ENCODE data around the gene WSCD1. TPM values are rescaled to one million over a fixed set of nuclear protein-coding genes. Genes with fewer than 3 reads are reported as not detected.

Gene WSCD1
- total and polyA plus RNA-seq, 2 of the 4 experiments (the other 2 are of a cell fraction) = 0.07 TPM; not detected in 1

DNA sequence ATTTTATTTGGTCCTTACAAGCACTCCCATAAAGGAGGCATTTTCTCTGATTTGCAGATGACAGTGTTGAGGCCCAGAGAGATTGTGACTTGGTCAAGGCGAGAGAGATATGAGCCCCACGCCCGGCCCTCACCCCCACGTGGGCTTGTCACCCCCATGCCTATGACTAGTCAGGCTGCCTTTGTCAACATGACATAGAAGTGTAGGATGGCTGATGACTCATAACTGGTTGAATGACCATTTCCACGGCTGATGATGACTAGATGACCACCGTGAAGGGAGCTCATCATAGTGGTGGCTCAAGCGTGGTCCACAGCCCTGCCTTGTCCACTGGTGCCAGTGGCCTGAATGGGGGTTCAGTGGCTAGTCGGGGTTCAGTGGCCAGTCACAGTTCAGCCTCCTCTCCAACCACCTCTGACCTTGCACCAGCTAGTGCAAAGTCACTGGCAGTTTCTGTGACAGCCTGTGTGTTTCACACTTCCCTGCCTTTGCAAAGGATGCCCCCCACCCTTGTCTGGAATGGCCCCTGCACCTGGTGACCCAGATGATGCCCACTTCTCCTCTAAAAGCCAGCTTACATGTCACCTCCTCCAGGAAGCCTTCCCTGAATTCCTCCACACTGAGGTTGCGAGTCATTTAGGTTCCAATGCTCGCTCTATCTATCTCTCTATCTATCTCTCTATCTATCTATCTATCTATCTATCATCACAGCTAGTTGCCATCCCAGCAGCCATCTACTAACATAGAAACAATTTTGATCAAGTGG lies 3.8 kb upstream of the WSCD1 start:
- H3K4me1 ChIP-seq (ENCODE audit: control insufficient read depth, insufficient read depth, low read length) = no peaks in the 10 kb centered on the region
- intact Hi-C loops (cut with micrococcal nuclease) (no loop called here), dilution Hi-C loops (cut with HindIII; ENCODE audit: low sequenced_read_pairs, unreplicated experiment) (no loop called here), in situ Hi-C loops (cut with MboI; ENCODE audit: low sequenced_read_pairs) (no loop called here)
- H2AK5ac ChIP-seq (ENCODE audit: low read depth, low read length) = no peak overlapping the region
- H3K4me3 ChIP-seq (ENCODE audit: insufficient read depth, low read depth, low read length) = no peak overlapping the region
- H3K23ac ChIP-seq (ENCODE audit: low read depth, low read length) = no peak overlapping the region
- no peak overlapping the region for H3K27ac ChIP-seq (ENCODE audit: insufficient read depth, low read length)
- no peak overlapping the region for H3K9ac ChIP-seq (ENCODE audit: low read depth, low read length)
- no peak overlapping the region for H3K4me2 ChIP-seq (ENCODE audit: low read depth, low read length)
- no TSS peak for BruUV-seq (replicated peaks)
- no peaks in the 10 kb centered on the region for H3K79me1 ChIP-seq (ENCODE audit: low read depth in 1 of 2, low read length in 2 of 2)
- H2BK120ac ChIP-seq (ENCODE audit: low read depth, low read length) = no peak overlapping the region
- H3K9me3 ChIP-seq (ENCODE audit: control insufficient read depth, insufficient read depth, low read length) = peaks cover 3% of the 10 kb centered on the region; the same call in 1 of the 2 replicates
- no peak overlapping the region for H4K91ac ChIP-seq (ENCODE audit: insufficient read depth, low read depth, low read length)
- no peak for DNase-seq
- H3K14ac ChIP-seq (replicated peaks; ENCODE audit: low read depth, low read length) = no peak overlapping the region
- TF ChIP-seq FOS (IDR thresholded peaks at IDR 0.05; ENCODE audit: low read depth, low read length) (no peak), CTCF (conservative IDR thresholded peaks at IDR 0.05; ENCODE audit: low read depth, low read length) (no peak), BHLHE40 (IDR thresholded peaks at IDR 0.05; ENCODE audit: low read depth, low read length) (no peak), MAFK (IDR thresholded peaks at IDR 0.05; ENCODE audit: low read depth, low read length) (no peak), POLR2A (IDR thresholded peaks at IDR 0.05; ENCODE audit: low read depth, low read length) (no peak), ELK1 (IDR thresholded peaks at IDR 0.05; ENCODE audit: borderline replicate concordance, low read depth, low read length) (no peak), SMC3 (IDR thresholded peaks at IDR 0.05; ENCODE audit: low read depth, low read length) (no peak), NFE2L2 (IDR thresholded peaks at IDR 0.05; ENCODE audit: low read depth, low read length) (no peak), CEBPB (IDR thresholded peaks at IDR 0.05; ENCODE audit: low read depth, low read length) (no peak), RCOR1 (IDR thresholded peaks at IDR 0.05; ENCODE audit: insufficient replicate concordance, low read length) (no peak), CHD1 (IDR thresholded peaks at IDR 0.05; ENCODE audit: low read depth, low read length) (no peak), MAZ (IDR thresholded peaks at IDR 0.05; ENCODE audit: borderline replicate concordance, low read depth, low read length) (no peak)
- no peak overlapping the region for H2BK20ac ChIP-seq (ENCODE audit: low read depth, low read length)
- no peak overlapping the region for H2AK9ac ChIP-seq (replicated peaks; ENCODE audit: low read depth, low read length, poor library complexity)
- ChIA-PET CTCF (no interaction called here), POLR2A (ENCODE audit: unreplicated experiment) (no interaction called here)
- no peak overlapping the region for H2BK5ac ChIP-seq (ENCODE audit: low read depth, low read length, poor library complexity, severe bottlenecking)
- no peak overlapping the region for H4K8ac ChIP-seq (ENCODE audit: low read depth in 2 of 2, low read length in 2 of 2)
- H4K5ac ChIP-seq (ENCODE audit: low read depth, low read length) = no peak overlapping the region
- H3K56ac ChIP-seq (ENCODE audit: extremely low read depth, insufficient read depth, low read length) = no peak overlapping the region
- peaks cover 15% of the 10 kb centered on the region for H3K27me3 ChIP-seq (ENCODE audit: control insufficient read depth, insufficient read depth, low read length)
- 53% methylated on average over 3 of the region's 10 CpGs; no CpG with 5 or more reads in 1 of the 2 experiments for WGBS, 2 experiments (ENCODE audit: extremely low coverage in 2 of 2, insufficient read length in 1 of 2)
- no peak overlapping the region for H2BK15ac ChIP-seq (ENCODE audit: low read depth, low read length)
- H2AFZ ChIP-seq (replicated peaks; ENCODE audit: low read length, poor library complexity) = no peak overlapping the region
- no peak overlapping the region for H3K18ac ChIP-seq (ENCODE audit: low read depth, low read length)
- ATAC-seq (ENCODE audit: low read depth) = no peak
- H3K4ac ChIP-seq (ENCODE audit: low read depth, low read length) = no peak overlapping the region
- H3K36me3 ChIP-seq (ENCODE audit: control insufficient read depth, insufficient read depth, low read length) = no peaks in the 10 kb centered on the region
- H3K9me1 ChIP-seq (ENCODE audit: insufficient read depth, low read length) = no peaks in the 10 kb centered on the region
- H4K20me1 ChIP-seq (ENCODE audit: insufficient read depth, low read length) = no peaks in the 10 kb centered on the region

Measured in IMR-90 (cell line).